Heart right ventricle (tissue), 16 donors: Measurements from ENCODE around the gene SPANXD. TPM values are rescaled to one million over a fixed set of nuclear protein-coding genes. Genes with fewer than 3 reads are reported as not detected.

Experiments used
- ATAC-seq, 8 donors: fragments of 200-7000 bp; cut with Tn5 transposase; one replicate each; pipeline ENCODE4 v1.9.1; 2020; ENCODE audit warnings: mild to moderate bottlenecking in 8 of 8, moderate library complexity in 8 of 8, moderate number of reproducible peaks in 1 of 8
- DNase-seq, 2 donors: peaks; one replicate each; pipeline ENCODE4 v3.0.0-alpha.2; 2020
- H3K27ac ChIP-seq, 10 donors: fragments of 200-600 bp; sonication (generic) in 2 of 10; one replicate each; pipeline versions ENCODE4 v1.5.0 to v1.8.0; 2020 to 2022; ENCODE audit warnings: mild to moderate bottlenecking in 3 of 10
- H3K27me3 ChIP-seq, 7 donors: fragments of 200-600 bp; one replicate each; pipeline ENCODE4 v1.8.0; 2021 to 2022; ENCODE audit warnings: mild to moderate bottlenecking in 2 of 7
- H3K36me3 ChIP-seq, 9 donors: fragments of 200-600 bp; sonication (generic) in 1 of 9; one replicate each; pipeline versions ENCODE4 v1.5.0 to v1.8.0; 2020 to 2022; ENCODE audit warnings: mild to moderate bottlenecking in 2 of 9
- H3K4me1 ChIP-seq, 9 donors: fragments of 200-600 bp; sonication (generic) in 1 of 9; one replicate each; pipeline versions ENCODE4 v1.5.0 to v1.8.0; 2020 to 2022; ENCODE audit warnings: mild to moderate bottlenecking in 4 of 9
- H3K4me3 ChIP-seq, 10 donors: fragments of 200-600 bp; sonication (generic) in 2 of 10; one replicate each; pipeline versions ENCODE4 v1.5.0 to v1.8.0; 2020 to 2022; ENCODE audit warnings: mild to moderate bottlenecking in 7 of 10, moderate library complexity in 2 of 10
- H3K9me3 ChIP-seq, 11 donors: fragments of 200-600 bp in 10 of 11; sonication (generic) in 2 of 11; one replicate each; pipeline versions ENCODE4 v1.5.0 to v1.8.0; 2013 to 2022; ENCODE audit warnings: mild to moderate bottlenecking in 2 of 11, control low read depth in 1 of 11, moderate library complexity in 1 of 11
- CTCF ChIP-seq, 9 donors: fragments of 200-600 bp; sonication (generic) in 2 of 9; IDR thresholded peaks; one replicate each; pipeline versions ENCODE4 v1.5.0 to v1.8.0; 2021 to 2022; ENCODE audit warnings: antibody characterized with exemption in 9 of 9, mild to moderate bottlenecking in 5 of 9, moderate library complexity in 1 of 9
- WGBS, 2 donors: extraction: QIAGEN DNeasy Blood & Tissue Kit; methylation state at CpG; one replicate each; pipeline ENCODE4 v1.1.7; 2013; ENCODE audit warnings: inconsistent platforms in 1 of 2; 5-methylcytosine and 5-hydroxymethylcytosine counted together
- intact Hi-C, 10 donors: fragments of 100-400 bp; cut with DNase I; formaldehyde crosslinking; loops; one replicate each; pipeline versions ENCODE4 v1.11.1 to v1.14.2; 2022
- polyA plus RNA-seq, 2 donors: library from polyadenylated mRNA; stranded (reverse); fragments of 200-250 nt; gene quantifications; one replicate each; pipeline ENCODE4 v1.2.3, GENCODE V29; 2013
- total RNA-seq, 10 donors: library from RNA; stranded (reverse); fragmentation: NEBNext Ultra II Directional in 3 of 10; extraction: Animal tissue kit (Norgen Biotek cat#: 25700) in 3 of 10; gene quantifications; one replicate each; pipeline versions ENCODE4 v1.2.1 to v1.2.4, GENCODE V29; 2021 to 2023
- donor health status: Arrhythmogenic right ventricular cardiomyopathy.
- donor health status: ischemic (EF 13 %, LVEDD 7.1; RV severe dilation, severe dysfunction).
- donor health status: healthy with polysubstance abuse.
- donor health status: DM: no; HTN: yes; CAD: no.
- donor health status: DM: no; HTN: no; CAD: no.
- donor health status: ischemic (EF 25% LVEDD 6.9; RV normal size, moderate dysfunction).
- donor health status: ischemic (EF 25% LVEDD 5.7; RV mildly dilated, moderate dysfunction).
- donor health status: healthy.
- donor health status: DM: yes; HTN: yes; CAD: no.
- donor health status: Ischemic cardiomyopathy.
- donor health status: ischemic (EF 35%, LVEDD 5.7; RV mildly dilated, moderate dysfunction).
- donor health status: nonischemic (EF 11% LVEDD 7.7; RV severe dilation, severe dysfunction).
- donor health status: DM: yes; HTN: yes; CAD: no.
- donor health status: PGD.
- donor health status: ischemic (EF 29% LVEDD 5.4; RV normal size, mild dysfunction).
- donor health status: nonischemic (EF 23%, LVEDD 6.1; RV moderate dilation, normal function).

Gene SPANXD
- total and polyA plus RNA-seq, 12 donors = not detected

- H3K9me3 ChIP-seq = no peaks in the 10 kb centered on the region
- TF ChIP-seq CTCF (IDR thresholded peaks at IDR 0.05) = no peak
- ATAC-seq (no peak), DNase-seq (no peak)
- H3K27ac ChIP-seq = no peak overlapping the region
- no peaks in the 10 kb centered on the region for H3K36me3 ChIP-seq
- WGBS, 2 donors = 56 to 59% methylated on average over 4 of the region's 4 CpGs
- H3K4me1 ChIP-seq = no peaks in the 10 kb centered on the region
- intact Hi-C loops = no loop called here
- no peak overlapping the region for H3K4me3 ChIP-seq
- no peaks in the 10 kb centered on the region for H3K27me3 ChIP-seq
Observed at GRCh38 chrX:141668371-141668770, 30.2 kb downstream of the SPANXD start.

GRCh38 chrX:141662781-141663180 is 35.8 kb downstream of the SPANXD start:
- 25 to 35% methylated on average over 6 of the region's 6 CpGs for WGBS, 2 donors
- H3K27ac ChIP-seq = no peak overlapping the region
- no peak overlapping the region for H3K4me3 ChIP-seq
- ATAC-seq = no peak
- H3K4me1 ChIP-seq = no peaks in the 10 kb centered on the region
- no peak for DNase-seq
- no peaks in the 10 kb centered on the region for H3K9me3 ChIP-seq
- H3K36me3 ChIP-seq = no peaks in the 10 kb centered on the region
- TF ChIP-seq CTCF (IDR thresholded peaks at IDR 0.05) = no peak
- H3K27me3 ChIP-seq = no peaks in the 10 kb centered on the region
- intact Hi-C loops = no loop called here

GRCh38 chrX:141652286-141652685 is 46.3 kb downstream of the SPANXD start:
- H3K4me3 ChIP-seq = no peak overlapping the region
- no peaks in the 10 kb centered on the region for H3K9me3 ChIP-seq
- no peak for ATAC-seq
- H3K4me1 ChIP-seq = no peaks in the 10 kb centered on the region
- no peak for DNase-seq
- no peak overlapping the region for H3K27ac ChIP-seq
- H3K36me3 ChIP-seq = no peaks in the 10 kb centered on the region
- intact Hi-C loops = no loop called here
- TF ChIP-seq CTCF (IDR thresholded peaks at IDR 0.05) = no peak
- WGBS, 2 donors = 78 to 91% methylated on average over 5 of the region's 5 CpGs
- no peaks in the 10 kb centered on the region for H3K27me3 ChIP-seq

Other genes starting within 250 kb of the SPANXD start
- not detected for gene SPANXA1, start 114.0 kb downstream of the SPANXD start, total RNA-seq
- gene SPANXA1, start 114.0 kb downstream of the SPANXD start, polyA plus RNA-seq = not detected
- not detected for gene SPANXA2, start 109.0 kb downstream of the SPANXD start, total RNA-seq
- gene SPANXA2, start 109.0 kb downstream of the SPANXD start, polyA plus RNA-seq = not detected
- under 1 TPM in 2 of 10 donors, not detected in 8; 0.23 to 0.25 TPM for gene MAGEC3, start 139.6 kb upstream of the SPANXD start, total RNA-seq
- not detected for gene MAGEC3, start 139.6 kb upstream of the SPANXD start, polyA plus RNA-seq
- gene MAGEC1, start 205.2 kb upstream of the SPANXD start, total RNA-seq = not detected
- gene MAGEC1, start 205.2 kb upstream of the SPANXD start, polyA plus RNA-seq = not detected